ENCODE measurements around the gene GSTA2.

GRCh38 chr6:52739134-52739533, 24.1 kb downstream of the GSTA2 start:
- no peak for TF ChIP-seq TFDP2 (CRISPR knock-in tag; IDR thresholded peaks at IDR 0.05)
- no peak for TF ChIP-seq REST (IDR thresholded peaks at IDR 0.05; ENCODE audit: borderline replicate concordance in 1 of 2, low read depth in 1 of 2, low read length in 2 of 2)
- no peak for TF ChIP-seq CREB1 (IDR thresholded peaks at IDR 0.05)
- no peak for TF ChIP-seq CREB1 (CRISPR knock-in tag; IDR thresholded peaks at IDR 0.05)
- no peak for TF ChIP-seq ZNF639 (CRISPR knock-in tag; conservative IDR thresholded peaks at IDR 0.05)
- no peak for TF ChIP-seq ZFP1 (CRISPR knock-in tag; IDR thresholded peaks at IDR 0.05)
- no peak for TF ChIP-seq CTCF (CRISPR knock-in tag; IDR thresholded peaks at IDR 0.05)
- no peak for TF ChIP-seq FOXJ3 (CRISPR knock-in tag; IDR thresholded peaks at IDR 0.05; ENCODE audit: borderline replicate concordance)
- TF ChIP-seq CHD2 (IDR thresholded peaks at IDR 0.05; ENCODE audit: low read depth, low read length): no peak
- no peak for TF ChIP-seq TAF15 (IDR thresholded peaks at IDR 0.05; ENCODE audit: low read depth, low read length, poor library complexity, severe bottlenecking)
- TF ChIP-seq UBTF (CRISPR knock-in tag; IDR thresholded peaks at IDR 0.05): no peak
- TF ChIP-seq MYC (CRISPR knock-in tag; IDR thresholded peaks at IDR 0.05; ENCODE audit: borderline replicate concordance): no peak
- no peak for TF ChIP-seq ZNF281 (CRISPR knock-in tag; IDR thresholded peaks at IDR 0.05; ENCODE audit: borderline replicate concordance)
- TF ChIP-seq ATF2 (CRISPR knock-in tag; IDR thresholded peaks at IDR 0.05): no peak
